T follicular helper cell (primary cell): ENCODE measurements around the gene TNFRSF1A.
"Not testable (repeated sequence)": the region's sequence is repeated elsewhere in the genome, so short reads cannot be mapped to it uniquely, and the experiment has no call there.

Source experiments
- DNase-seq: peaks from one replicate; pipeline ENCODE4 v3.0.0-alpha.2; 2020; ENCODE audit warnings: low read depth

Gene TNFRSF1A

GRCh38 chr12:6302621-6303020, 39.3 kb downstream of the TNFRSF1A start:
- DNase-seq, result no peak

GRCh38 chr12:6301721-6302120, 40.2 kb downstream of the TNFRSF1A start:
- no peak for DNase-seq

GRCh38 chr12:6297170-6297569, 44.7 kb downstream of the TNFRSF1A start:
- no peak for DNase-seq

- DNase-seq, result no peak
Measured at GRCh38 chr12:6295094-6295811, 46.6 kb downstream of the TNFRSF1A start.

GRCh38 chr12:6294156-6295093, 47.5 kb downstream of the TNFRSF1A start:
- DNase-seq, result no peak

GRCh38 chr12:6292606-6293005, 49.3 kb downstream of the TNFRSF1A start:
- DNase-seq, result no peak

GRCh38 chr12:6289906-6290305, 52.0 kb downstream of the TNFRSF1A start:
- DNase-seq, result not testable (repeated sequence)

- not testable (repeated sequence) for DNase-seq
Measured at GRCh38 chr12:6289081-6289480, 52.8 kb downstream of the TNFRSF1A start.

GRCh38 chr12:6288235-6288634, 53.6 kb downstream of the TNFRSF1A start:
- no peak for DNase-seq

GRCh38 chr12:6285532-6286306, 56.2 kb downstream of the TNFRSF1A start:
- no peak for DNase-seq

- DNase-seq, result peak; percentile 49
Measured at GRCh38 chr12:6285063-6285477, 56.8 kb downstream of the TNFRSF1A start.

GRCh38 chr12:6284273-6284672, 57.6 kb downstream of the TNFRSF1A start:
- DNase-seq, result no peak

- no peak for DNase-seq
Measured at GRCh38 chr12:6282453-6282840, 59.4 kb downstream of the TNFRSF1A start.

GRCh38 chr12:6281081-6281809, 60.6 kb downstream of the TNFRSF1A start:
- DNase-seq, result no peak

GRCh38 chr12:6280672-6281071, 61.2 kb downstream of the TNFRSF1A start:
- DNase-seq, result no peak

GRCh38 chr12:6280053-6280469, 61.8 kb downstream of the TNFRSF1A start:
- DNase-seq, result no peak

GRCh38 chr12:6279631-6280030, 62.2 kb downstream of the TNFRSF1A start:
- DNase-seq, result no peak

GRCh38 chr12:6279256-6279628, 62.6 kb downstream of the TNFRSF1A start:
- DNase-seq, result no peak
